ENCODE data around the gene ZDHHC1.
"Not testable (repeated sequence)": the region's sequence is repeated elsewhere in the genome, so short reads cannot be mapped to it uniquely, and the experiment has no call there.

ZDHHC1 gene

DNA sequence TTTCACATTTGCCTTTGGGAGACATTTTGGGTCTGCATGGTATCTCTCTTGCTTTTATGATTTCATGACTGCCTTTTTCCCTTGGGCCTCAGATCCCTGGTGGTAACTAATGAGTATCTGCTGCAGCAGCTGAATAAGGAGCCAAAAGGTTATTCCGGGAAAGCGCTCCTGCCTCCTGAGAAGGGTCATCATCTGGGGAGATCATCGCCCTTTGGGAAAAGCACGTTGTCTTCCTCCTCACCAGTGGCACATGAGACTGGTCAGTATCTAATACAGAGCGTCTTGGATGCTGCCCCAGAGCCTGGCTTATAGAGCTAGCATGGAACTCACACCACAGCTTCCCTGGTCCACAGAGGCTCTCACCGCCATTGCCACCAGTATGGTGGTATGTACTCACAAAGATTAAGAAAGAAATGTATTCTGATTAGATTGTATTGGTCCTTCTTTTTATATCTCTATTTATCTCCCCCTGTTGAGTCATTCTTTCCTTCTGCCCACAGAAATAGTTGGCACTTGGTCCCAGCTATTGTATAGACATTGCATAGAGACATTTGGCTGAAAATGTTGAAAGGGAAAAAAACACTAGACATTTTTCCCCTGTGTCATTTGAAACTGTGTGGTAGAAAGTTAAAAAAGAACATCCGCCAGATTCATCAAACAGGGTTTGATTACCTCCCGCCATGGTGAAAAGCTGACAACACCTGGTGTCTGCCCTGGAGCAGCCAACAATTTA, 31.3 kb downstream of the ZDHHC1 start:
- TF ChIP-seq, protein P1, sequence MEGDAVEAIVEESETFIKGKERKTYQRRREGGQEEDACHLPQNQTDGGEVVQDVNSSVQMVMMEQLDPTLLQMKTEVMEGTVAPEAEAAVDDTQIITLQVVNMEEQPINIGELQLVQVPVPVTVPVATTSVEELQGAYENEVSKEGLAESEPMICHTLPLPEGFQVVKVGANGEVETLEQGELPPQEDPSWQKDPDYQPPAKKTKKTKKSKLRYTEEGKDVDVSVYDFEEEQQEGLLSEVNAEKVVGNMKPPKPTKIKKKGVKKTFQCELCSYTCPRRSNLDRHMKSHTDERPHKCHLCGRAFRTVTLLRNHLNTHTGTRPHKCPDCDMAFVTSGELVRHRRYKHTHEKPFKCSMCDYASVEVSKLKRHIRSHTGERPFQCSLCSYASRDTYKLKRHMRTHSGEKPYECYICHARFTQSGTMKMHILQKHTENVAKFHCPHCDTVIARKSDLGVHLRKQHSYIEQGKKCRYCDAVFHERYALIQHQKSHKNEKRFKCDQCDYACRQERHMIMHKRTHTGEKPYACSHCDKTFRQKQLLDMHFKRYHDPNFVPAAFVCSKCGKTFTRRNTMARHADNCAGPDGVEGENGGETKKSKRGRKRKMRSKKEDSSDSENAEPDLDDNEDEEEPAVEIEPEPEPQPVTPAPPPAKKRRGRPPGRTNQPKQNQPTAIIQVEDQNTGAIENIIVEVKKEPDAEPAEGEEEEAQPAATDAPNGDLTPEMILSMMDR (IDR thresholded peaks at IDR 0.05; ENCODE audit: insufficient read depth, low read depth, low read length, missing control alignments), result no peak
- DNase-seq (ENCODE audit: low read depth), result no peak
- H3K4me3 ChIP-seq (ENCODE audit: low read depth, low read length), result no peak overlapping the region

DNA sequence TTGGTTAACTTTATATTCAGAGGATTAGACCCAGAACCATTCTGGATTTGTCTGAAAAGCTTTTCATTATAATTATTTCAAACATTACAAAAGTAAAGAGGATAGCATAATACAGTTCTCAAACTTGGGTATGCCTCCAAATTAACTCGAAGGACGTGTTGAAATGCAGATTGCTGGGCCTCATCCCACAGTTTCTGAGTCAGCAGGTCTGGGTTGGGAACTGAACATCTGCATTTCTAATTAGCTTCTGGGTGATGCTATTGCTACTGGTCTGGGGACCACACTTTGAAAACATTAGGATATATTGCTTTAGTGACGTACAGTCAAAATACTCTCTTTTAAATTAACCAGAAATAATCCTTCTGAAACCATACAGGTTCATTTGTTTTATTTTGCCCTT, 33.0 kb downstream of the ZDHHC1 start:
- TF ChIP-seq, protein P1 (IDR thresholded peaks at IDR 0.05; ENCODE audit: insufficient read depth, low read depth, low read length, missing control alignments), result no peak
- DNase-seq (ENCODE audit: low read depth), result no peak
- H3K4me3 ChIP-seq (ENCODE audit: low read depth, low read length), result no peak overlapping the region

DNA sequence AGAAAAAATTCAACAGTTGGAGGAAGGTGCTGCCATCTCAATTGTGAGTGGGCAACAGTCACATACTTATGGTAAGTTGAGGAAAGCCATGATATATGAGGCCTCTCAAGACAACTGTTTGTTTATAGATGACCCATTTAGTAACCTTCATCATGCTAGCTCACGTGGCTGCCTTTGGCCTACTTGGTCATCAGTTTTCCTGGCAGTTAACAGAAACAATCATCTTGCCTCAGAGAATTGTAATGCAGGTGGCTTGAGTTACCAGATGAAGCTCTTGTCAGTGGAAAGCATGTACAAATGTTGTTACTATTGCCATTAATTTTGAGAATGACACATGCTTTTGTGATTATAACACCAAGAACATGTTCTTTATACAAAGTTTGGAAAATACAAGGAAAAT, 37.6 kb downstream of the ZDHHC1 start:
- TF ChIP-seq, protein P1 (IDR thresholded peaks at IDR 0.05; ENCODE audit: insufficient read depth, low read depth, low read length, missing control alignments), result no peak
- no peak for DNase-seq (ENCODE audit: low read depth)
- no peak overlapping the region for H3K4me3 ChIP-seq (ENCODE audit: low read depth, low read length)

- not testable (repeated sequence) for DNase-seq (ENCODE audit: low read depth)
Observed at GRCh38 chr16:67376012-67376411, 40.3 kb downstream of the ZDHHC1 start.

DNA sequence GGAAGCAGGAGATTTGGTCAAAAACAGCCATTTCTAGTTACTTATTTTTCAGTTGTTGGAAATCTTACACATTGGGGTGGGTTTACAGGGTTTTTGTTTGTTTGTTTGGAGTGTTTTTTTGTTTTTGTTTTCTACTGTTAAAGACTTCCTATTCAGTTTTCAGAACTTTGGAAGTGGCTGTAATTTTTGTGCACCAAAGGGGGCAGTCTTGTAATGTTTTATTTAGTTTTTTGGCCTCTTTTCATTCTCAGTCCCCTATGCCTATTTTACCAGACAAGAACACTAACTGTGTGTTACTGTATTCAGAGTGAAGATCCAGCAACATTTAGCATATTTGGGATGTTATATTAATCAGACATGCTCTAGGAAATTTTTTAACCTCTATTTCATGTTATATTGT, 43.6 kb downstream of the ZDHHC1 start:
- H3K4me3 ChIP-seq (ENCODE audit: low read depth, low read length), result no peak overlapping the region
- DNase-seq (ENCODE audit: low read depth), result peak; percentile 21
- TF ChIP-seq, protein P1 (IDR thresholded peaks at IDR 0.05; ENCODE audit: insufficient read depth, low read depth, low read length, missing control alignments), result peak; percentile 4

More at GRCh38 chr16:67376012-67376411, 40.3 kb downstream of the ZDHHC1 start:
- H3K4me3 ChIP-seq (ENCODE audit: low read depth, low read length), result not testable (repeated sequence)

DNA sequence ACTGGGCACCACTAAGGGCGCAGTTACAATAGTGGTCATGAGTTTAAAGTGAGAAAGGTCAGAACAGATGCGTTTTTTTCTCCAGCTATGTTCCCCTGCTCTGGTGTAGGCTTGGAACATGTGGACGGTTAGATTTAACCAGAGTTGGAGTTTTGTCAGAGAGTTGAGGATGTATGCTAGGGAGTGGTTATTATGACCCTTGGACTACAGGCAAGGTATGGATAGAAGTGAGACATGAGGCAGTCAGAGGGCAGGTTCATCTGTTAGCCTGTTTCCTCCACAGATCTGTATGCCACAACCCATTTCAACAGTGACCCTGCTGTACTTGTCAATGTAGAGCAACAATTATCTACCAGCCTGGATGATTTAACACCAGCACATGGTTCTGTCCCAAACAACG, 45.6 kb downstream of the ZDHHC1 start:
- TF ChIP-seq, protein P1 (IDR thresholded peaks at IDR 0.05; ENCODE audit: insufficient read depth, low read depth, low read length, missing control alignments), result no peak
- no peak overlapping the region for H3K4me3 ChIP-seq (ENCODE audit: low read depth, low read length)
- no peak for DNase-seq (ENCODE audit: low read depth)

DNA sequence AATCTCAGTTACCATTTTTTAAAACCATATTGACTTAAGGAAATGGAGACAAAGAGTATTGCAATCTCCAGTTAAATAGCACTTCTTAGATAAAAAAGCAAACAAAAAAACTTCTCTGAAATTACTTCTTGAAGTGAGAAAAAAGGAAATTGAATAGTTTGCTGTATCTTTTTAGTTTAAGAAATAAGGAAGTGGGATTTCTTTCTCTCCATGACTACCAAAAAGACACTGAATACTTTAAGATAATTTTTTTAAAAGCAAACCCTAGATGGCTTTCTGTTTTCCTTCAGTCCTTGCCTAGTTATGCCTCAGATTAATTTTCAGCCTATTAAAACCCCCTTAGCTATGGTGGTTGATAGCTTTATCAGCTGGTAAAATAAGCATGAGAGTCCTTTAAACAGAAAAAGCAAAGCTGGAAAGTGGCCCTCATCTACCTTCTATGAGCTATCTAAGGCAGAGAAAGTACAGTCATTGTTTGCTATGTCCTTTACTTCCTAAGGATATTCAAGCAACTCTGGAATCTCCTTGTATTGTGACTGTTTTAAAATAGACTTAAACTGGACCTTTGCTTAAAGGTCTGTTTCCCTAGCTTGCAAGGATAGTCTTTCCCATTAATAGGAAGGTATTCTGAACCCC, 51.6 kb downstream of the ZDHHC1 start:
- TF ChIP-seq, protein P1 (IDR thresholded peaks at IDR 0.05; ENCODE audit: insufficient read depth, low read depth, low read length, missing control alignments), result no peak
- no peak for DNase-seq (ENCODE audit: low read depth)
- no peak overlapping the region for H3K4me3 ChIP-seq (ENCODE audit: low read depth, low read length)

All from GM12865 (cell line).